Caco-2 (cell line): ENCODE data around the gene ANXA2. TPM values are rescaled to one million over a fixed set of nuclear protein-coding genes. Genes with fewer than 3 reads are reported as not detected.
"Not testable (repeated sequence)": the region's sequence is repeated elsewhere in the genome, so short reads cannot be mapped to it uniquely, and the experiment has no call there.

Experiments
- BruUV-seq: library from RNA; stranded (reverse); fragments of 400-500 nt; replicated peaks from 2 replicates; lab custom pipeline; 2021; lab: Mats Ljungman, UMichigan
- CTCF ChIA-PET: fragments of 300-600 bp; sonication (Branson Sonifier 250); formaldehyde crosslinking; loops from one replicate; lab custom pipeline; 2022; ENCODE audit warnings: antibody characterized with exemption; lab: Charles Lee
- POLR2A ChIA-PET: fragments of 300-600 bp; sonication (Branson Sonifier 250); formaldehyde crosslinking; loops from one replicate; lab custom pipeline; 2022; ENCODE audit warnings: antibody characterized with exemption; lab: Charles Lee
- DNase-seq, 2 experiments: peaks; one replicate each; pipeline versions ENCODE4 v3.0.0 to v3.0.0-alpha.2; 2020 to 2022
- H3K27me3 ChIP-seq: replicated peaks from 2 replicates; pipeline ENCODE4 v1.6.0; 2011; ENCODE audit warnings: low read length; ENCODE audit not compliant: control insufficient read depth, insufficient read depth
- H3K36me3 ChIP-seq: 2 replicates; pipeline ENCODE4 v1.5.1; 2011; ENCODE audit warnings: low read length; ENCODE audit not compliant: control insufficient read depth, insufficient read depth
- H3K4me1 ChIP-seq: fragments of 250-450 bp; sonication (Bioruptor Pico); 2 replicates; pipeline ENCODE4 v1.5.1; 2020; ENCODE audit warnings: mild to moderate bottlenecking
- H3K4me3 ChIP-seq: 2 replicates; pipeline ENCODE4 v1.5.1; 2011; ENCODE audit warnings: low read depth, mild to moderate bottlenecking, control low read depth, low read length
- H3K9me3 ChIP-seq: fragments of 250-450 bp; sonication (Bioruptor Pico); 2 replicates; pipeline ENCODE4 v1.5.1; 2020; ENCODE audit warnings: mild to moderate bottlenecking, moderate library complexity
- H3K27ac Mint-ChIP-seq: one replicate; pipeline ENCODE4 v1.8.0; 2022; ENCODE audit warnings: mixed read lengths; ENCODE audit not compliant: unreplicated experiment
- H3K27me3 Mint-ChIP-seq: one replicate; pipeline ENCODE4 v1.8.0; 2022; ENCODE audit warnings: mixed read lengths; ENCODE audit not compliant: insufficient read depth, unreplicated experiment
- H3K36me3 Mint-ChIP-seq: one replicate; pipeline ENCODE4 v1.8.0; 2022; ENCODE audit warnings: mild to moderate bottlenecking, mixed read lengths; ENCODE audit not compliant: insufficient read depth, unreplicated experiment
- H3K4me1 Mint-ChIP-seq: one replicate; pipeline ENCODE4 v1.8.0; 2022; ENCODE audit warnings: low read depth, mixed read lengths; ENCODE audit not compliant: unreplicated experiment
- H3K4me3 Mint-ChIP-seq: one replicate; pipeline ENCODE4 v1.8.0; 2022; ENCODE audit warnings: mild to moderate bottlenecking, moderate library complexity, mixed read lengths; ENCODE audit not compliant: unreplicated experiment
- H3K9me3 Mint-ChIP-seq: one replicate; pipeline ENCODE4 v1.8.0; 2022; ENCODE audit warnings: mixed read lengths; ENCODE audit not compliant: unreplicated experiment
- intact Hi-C: fragments of 100-400 bp; cut with micrococcal nuclease; formaldehyde crosslinking; loops from one replicate; pipeline ENCODE4 v1.10.0; 2022; ENCODE audit not compliant: unreplicated experiment
- total RNA-seq: library from RNA; stranded (reverse); gene quantifications from 2 replicates; pipeline ENCODE4 v1.2.3, GENCODE V29; 2022
- TF ChIP-seq, protein P1 (sequence below), 2 experiments: fragments of 200-600 bp in 1 of 2; IDR thresholded peaks; 1 replicate in 1 of 2; 2 replicates in 1 of 2; pipeline versions ENCODE4 v1.5.1 to v1.8.0; 2011 to 2022; ENCODE audit warnings: antibody characterized with exemption in 1 of 2, control low read depth in 1 of 2, inconsistent platforms in 1 of 2, low read depth in 1 of 2, low read length in 1 of 2, mild to moderate bottlenecking in 1 of 2, moderate library complexity in 1 of 2; ENCODE audit not compliant: insufficient read depth in 1 of 2, severe bottlenecking in 1 of 2, unreplicated experiment in 1 of 2

ANXA2 gene
- total RNA-seq, 1 experiment from 2014 or later = 1,141 TPM

DNA sequence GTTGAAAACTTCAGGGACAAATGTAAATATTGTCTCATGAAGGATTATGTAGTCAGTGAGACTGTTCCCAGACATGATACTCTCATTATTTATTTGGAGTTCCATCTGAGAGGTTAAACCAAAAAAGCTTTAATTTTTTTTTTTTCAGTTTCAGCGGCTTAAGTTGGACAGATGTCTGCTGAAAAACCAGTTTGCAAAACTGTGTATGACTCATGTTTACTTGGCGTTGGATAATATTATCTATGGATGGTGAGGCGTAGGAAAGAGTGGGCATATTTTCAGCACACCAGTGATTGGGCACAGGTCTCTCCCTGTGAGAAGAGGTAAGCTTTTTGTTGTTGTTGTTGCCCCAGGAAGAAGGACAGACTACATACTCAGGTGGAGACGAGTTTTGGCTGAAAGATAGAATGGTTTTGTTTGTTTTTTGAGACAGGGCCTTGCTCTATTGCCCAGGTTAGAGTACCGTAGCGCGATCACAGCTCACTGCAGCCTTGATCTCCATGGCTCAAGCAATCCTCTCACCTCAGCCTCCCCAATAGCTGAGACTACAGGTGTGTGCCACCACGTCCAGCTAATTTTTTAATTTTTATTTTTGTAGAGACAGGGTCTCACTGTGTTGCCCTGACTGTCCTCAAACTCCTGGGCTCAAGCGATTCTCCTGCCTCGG is 16.4 kb upstream of the ANXA2 start:
- no peaks in the 10 kb centered on the region for H3K27me3 Mint-ChIP-seq
- Histone ChIP-seq H3K4me1 (peaks cover 5% of the 10 kb centered on the region; the same call in 1 of the 2 replicates), H3K27me3 (no peaks in the 10 kb centered on the region), H3K36me3 (no peaks in the 10 kb centered on the region), H3K9me3 (no peaks in the 10 kb centered on the region), H3K4me3 (no peak overlapping the region)
- intact Hi-C loops = no loop called here
- no peaks in the 10 kb centered on the region for H3K36me3 Mint-ChIP-seq
- ChIA-PET CTCF (no interaction called here), POLR2A (interaction anchor here (1.1 kb wide), 1 partner anchor 15 kb away, joined by 3 read pairs; no protein-coding TSS in a partner anchor)
- TF ChIP-seq, protein P1, sequence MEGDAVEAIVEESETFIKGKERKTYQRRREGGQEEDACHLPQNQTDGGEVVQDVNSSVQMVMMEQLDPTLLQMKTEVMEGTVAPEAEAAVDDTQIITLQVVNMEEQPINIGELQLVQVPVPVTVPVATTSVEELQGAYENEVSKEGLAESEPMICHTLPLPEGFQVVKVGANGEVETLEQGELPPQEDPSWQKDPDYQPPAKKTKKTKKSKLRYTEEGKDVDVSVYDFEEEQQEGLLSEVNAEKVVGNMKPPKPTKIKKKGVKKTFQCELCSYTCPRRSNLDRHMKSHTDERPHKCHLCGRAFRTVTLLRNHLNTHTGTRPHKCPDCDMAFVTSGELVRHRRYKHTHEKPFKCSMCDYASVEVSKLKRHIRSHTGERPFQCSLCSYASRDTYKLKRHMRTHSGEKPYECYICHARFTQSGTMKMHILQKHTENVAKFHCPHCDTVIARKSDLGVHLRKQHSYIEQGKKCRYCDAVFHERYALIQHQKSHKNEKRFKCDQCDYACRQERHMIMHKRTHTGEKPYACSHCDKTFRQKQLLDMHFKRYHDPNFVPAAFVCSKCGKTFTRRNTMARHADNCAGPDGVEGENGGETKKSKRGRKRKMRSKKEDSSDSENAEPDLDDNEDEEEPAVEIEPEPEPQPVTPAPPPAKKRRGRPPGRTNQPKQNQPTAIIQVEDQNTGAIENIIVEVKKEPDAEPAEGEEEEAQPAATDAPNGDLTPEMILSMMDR (IDR thresholded peaks at IDR 0.05; ENCODE audit: insufficient read depth in 1 of 2, low read depth in 1 of 2, low read length in 1 of 2, severe bottlenecking in 1 of 2, unreplicated experiment in 1 of 2) = no peak
- no peak for DNase-seq
- no TSS peak for BruUV-seq
- H3K4me3 Mint-ChIP-seq = no peak overlapping the region
- no peaks in the 10 kb centered on the region for H3K9me3 Mint-ChIP-seq
- H3K27ac Mint-ChIP-seq = no peak overlapping the region
- H3K4me1 Mint-ChIP-seq = peaks cover 12% of the 10 kb centered on the region

DNA sequence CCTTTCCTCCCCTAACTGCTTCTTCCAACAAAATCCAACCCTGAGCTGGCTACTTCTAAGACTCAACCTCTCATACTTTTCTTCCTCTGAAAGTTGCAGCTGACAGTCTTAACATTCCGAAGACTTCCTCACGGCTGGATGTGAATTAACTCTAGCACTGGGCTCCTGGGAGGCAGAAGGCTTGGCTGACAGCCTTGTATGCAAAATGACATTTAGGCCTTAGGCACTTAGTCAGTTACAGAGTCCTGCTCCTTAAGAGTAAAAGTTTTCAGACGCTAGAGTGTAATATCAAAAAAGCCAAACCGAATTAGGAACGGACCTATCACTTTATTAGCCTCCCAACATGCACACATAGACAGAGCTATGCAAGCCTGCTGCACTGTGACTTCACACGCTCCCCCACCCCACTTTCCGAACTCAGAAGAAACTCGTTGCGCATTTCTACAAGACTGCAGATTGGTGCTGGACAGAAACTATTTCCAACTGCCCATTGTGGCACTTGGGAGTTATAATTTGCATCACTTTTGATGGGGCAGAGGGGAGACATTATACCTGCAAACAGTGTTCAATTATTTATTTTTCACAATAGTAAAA is 15.5 kb upstream of the ANXA2 start:
- TF ChIP-seq, protein P1 (IDR thresholded peaks at IDR 0.05; ENCODE audit: insufficient read depth in 1 of 2, low read depth in 1 of 2, low read length in 1 of 2, severe bottlenecking in 1 of 2, unreplicated experiment in 1 of 2) = no peak
- POLR2A ChIA-PET = interaction anchor here (1.1 kb wide), 1 partner anchor 14 kb away, joined by 3 read pairs; no protein-coding TSS in a partner anchor
- Histone ChIP-seq H3K9me3 (no peaks in the 10 kb centered on the region), H3K4me3 (no peak overlapping the region), H3K27me3 (no peaks in the 10 kb centered on the region), H3K4me1 (peaks cover 11% of the 10 kb centered on the region), H3K36me3 (no peaks in the 10 kb centered on the region)
- Mint-ChIP-seq H3K9me3 (no peaks in the 10 kb centered on the region), H3K36me3 (no peaks in the 10 kb centered on the region), H3K27me3 (no peaks in the 10 kb centered on the region), H3K27ac (no peak overlapping the region), H3K4me3 (no peak overlapping the region), H3K4me1 (peaks cover 19% of the 10 kb centered on the region)
- no peak for DNase-seq
- intact Hi-C loops = no loop called here
- no TSS peak for BruUV-seq
- CTCF ChIA-PET = no interaction called here

DNA sequence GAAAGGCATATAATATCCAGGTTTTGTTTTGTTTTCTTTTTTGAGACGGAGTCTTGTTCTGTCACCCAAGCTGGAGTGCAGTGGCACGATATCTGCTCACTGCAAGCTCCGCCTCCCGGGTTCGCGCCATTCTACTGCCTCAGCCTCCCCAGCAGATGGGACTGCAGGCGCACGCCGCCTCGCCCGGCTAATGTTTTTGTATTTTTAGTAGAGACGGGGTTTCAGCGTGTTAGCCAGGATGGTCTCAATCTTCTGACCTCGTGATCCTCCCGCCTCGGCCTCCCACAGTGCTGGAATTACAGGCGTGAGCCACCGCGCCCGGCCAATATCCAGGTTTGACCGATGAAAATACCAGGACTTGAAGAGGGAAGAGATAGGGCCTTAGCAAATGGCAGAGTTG is 15.0 kb upstream of the ANXA2 start:
- H3K9me3 ChIP-seq, BruUV-seq, H3K9me3 Mint-ChIP-seq, intact Hi-C loops, H3K4me3 Mint-ChIP-seq, H3K27ac Mint-ChIP-seq, H3K36me3 ChIP-seq, H3K27me3 ChIP-seq, H3K4me3 ChIP-seq, CTCF ChIA-PET, DNase-seq, H3K27me3 Mint-ChIP-seq, H3K36me3 Mint-ChIP-seq: not testable (repeated sequence)
- POLR2A ChIA-PET = interaction anchor here (0.6 to 1.1 kb wide), 2 partner anchors 9 to 14 kb away, joined by 3 read pairs; no protein-coding TSS in a partner anchor
- peaks cover 24% of the 10 kb centered on the region for H3K4me1 Mint-ChIP-seq
- H3K4me1 ChIP-seq = peaks cover 15% of the 10 kb centered on the region
